Esophagus muscularis mucosa (tissue), 4 donors: ENCODE measurements around the gene SMARCAD1.

Source experiments
- CTCF ChIP-seq, 3 experiments: fragments of 200-600 bp in 2 of 3; fragments of 450-650 bp in 1 of 3; sonication (generic) in 2 of 3; IDR thresholded peaks; one replicate each; pipeline ENCODE4 v1.5.1; 2017 to 2019; ENCODE audit warnings: antibody characterized with exemption in 3 of 3, mild to moderate bottlenecking in 2 of 3, moderate library complexity in 1 of 3
- EP300 ChIP-seq: sonication (generic); formaldehyde crosslinking; IDR thresholded peaks from one replicate; pipeline ENCODE4 v1.6.1; 2017; ENCODE audit warnings: antibody characterized with exemption
- POLR2A ChIP-seq: fragments of 450-650 bp; IDR thresholded peaks from one replicate; pipeline ENCODE4 v1.6.1; 2017; ENCODE audit warnings: antibody characterized with exemption, moderate library complexity, mild to moderate bottlenecking, low read depth

- TF ChIP-seq CTCF (IDR thresholded peaks at IDR 0.05) (no peak), POLR2A (no peak), EP300 (no peak)
Measured at GRCh38 chr4:94208266-94208665, 601 bp downstream of the SMARCAD1 start.
